Activated gamma-delta T cell treated with anti-CD3 and anti-CD28 coated beads, Interleukin-2, amount 50 U/mL, for 16 hours (primary cell): ENCODE results near the gene ENGASE.

Experiments
- DNase-seq: peaks from one replicate; pipeline ENCODE4 v3.0.0-alpha.2; 2020; ENCODE audit warnings: low read depth

Gene ENGASE

GRCh38 chr17:79115487-79115886 is 40.9 kb downstream of the ENGASE start:
- DNase-seq, result no peak

GRCh38 chr17:79116575-79117368 is 42.1 kb downstream of the ENGASE start:
- no peak for DNase-seq

- no peak for DNase-seq
These were observed 43.4 kb downstream of the ENGASE start for GRCh38 chr17:79117905-79118487.

DNA sequence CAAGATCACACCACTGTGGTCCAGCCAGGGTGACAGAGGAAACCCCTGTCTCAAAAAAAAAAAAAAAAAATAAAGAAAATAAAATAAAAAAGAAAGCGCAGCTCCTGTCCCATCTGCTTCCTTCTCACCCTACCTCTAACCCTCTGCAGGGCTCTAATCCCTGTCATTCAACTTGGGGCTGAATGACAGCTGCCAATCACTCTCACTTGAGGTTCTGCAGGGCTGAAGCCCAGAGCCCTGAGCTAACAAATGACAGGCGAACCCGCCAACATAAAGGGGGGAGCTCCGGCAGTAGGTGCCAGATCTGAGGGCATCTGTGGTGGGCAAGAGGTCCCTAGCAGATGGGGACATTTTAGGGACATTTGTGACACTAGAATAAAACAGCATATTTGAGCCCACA is 44.3 kb downstream of the ENGASE start:
- no peak for DNase-seq

DNA sequence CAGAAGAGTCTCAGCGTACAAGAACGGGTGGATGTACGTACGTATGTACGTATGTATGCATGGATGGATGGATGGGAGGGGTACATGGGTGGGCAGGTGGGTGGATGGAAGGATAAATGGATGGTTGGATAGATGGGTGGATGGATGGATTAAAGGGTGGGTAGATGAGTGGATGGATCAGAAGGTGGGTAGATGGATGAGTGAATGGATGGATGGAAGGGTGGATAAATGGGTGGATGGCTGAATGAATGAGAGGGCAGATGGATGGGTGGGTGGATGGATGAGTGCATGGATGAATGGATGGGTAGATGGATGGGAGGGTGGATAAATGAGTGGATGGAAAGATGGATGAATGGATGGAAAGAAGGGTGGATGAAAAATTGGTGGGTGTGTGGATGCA is 45.6 kb downstream of the ENGASE start:
- no peak for DNase-seq

DNA sequence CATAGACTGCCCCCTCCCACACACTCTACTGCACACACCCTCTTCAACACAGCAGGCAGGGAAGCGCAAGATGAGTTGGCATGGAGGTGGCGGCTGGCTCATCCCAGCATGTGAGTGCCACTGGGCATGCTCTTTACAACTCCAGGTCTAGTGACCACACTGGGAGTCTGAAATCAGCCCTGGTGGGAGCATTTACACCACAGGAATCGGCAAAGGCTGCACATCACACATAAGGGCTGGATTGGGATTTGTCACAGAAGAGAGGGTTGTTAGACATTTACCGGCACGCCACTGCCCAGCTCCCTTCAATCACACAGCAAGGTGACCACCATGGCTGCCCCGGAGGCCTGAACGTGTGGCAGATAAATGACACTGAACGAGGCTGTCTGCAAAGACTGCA is 49.4 kb downstream of the ENGASE start:
- no peak for DNase-seq

- DNase-seq, result no peak
These were observed 50.0 kb downstream of the ENGASE start for GRCh38 chr17:79124513-79125209.

- no peak for DNase-seq
These were observed 50.9 kb downstream of the ENGASE start for GRCh38 chr17:79125503-79125902.

DNA sequence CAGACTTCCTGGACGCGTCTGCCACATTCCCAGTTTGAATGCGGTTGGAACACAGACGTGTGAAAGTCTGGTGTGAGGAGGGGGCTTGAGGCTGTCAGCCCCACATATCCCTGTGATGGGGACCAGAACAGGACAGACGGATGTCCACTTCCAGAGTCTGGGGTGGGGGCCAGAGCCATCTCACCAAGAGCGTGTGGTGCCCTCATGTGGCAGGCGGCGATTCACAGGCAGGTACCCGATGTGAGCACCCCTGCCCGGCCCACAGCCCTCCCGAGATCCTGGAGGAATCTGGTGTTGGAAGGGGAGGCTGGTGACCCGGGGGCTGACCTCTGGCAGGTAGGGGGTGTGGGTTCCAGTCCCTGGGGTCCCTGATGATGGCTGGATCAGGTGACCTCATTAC is 51.5 kb downstream of the ENGASE start:
- DNase-seq, result no peak

DNA sequence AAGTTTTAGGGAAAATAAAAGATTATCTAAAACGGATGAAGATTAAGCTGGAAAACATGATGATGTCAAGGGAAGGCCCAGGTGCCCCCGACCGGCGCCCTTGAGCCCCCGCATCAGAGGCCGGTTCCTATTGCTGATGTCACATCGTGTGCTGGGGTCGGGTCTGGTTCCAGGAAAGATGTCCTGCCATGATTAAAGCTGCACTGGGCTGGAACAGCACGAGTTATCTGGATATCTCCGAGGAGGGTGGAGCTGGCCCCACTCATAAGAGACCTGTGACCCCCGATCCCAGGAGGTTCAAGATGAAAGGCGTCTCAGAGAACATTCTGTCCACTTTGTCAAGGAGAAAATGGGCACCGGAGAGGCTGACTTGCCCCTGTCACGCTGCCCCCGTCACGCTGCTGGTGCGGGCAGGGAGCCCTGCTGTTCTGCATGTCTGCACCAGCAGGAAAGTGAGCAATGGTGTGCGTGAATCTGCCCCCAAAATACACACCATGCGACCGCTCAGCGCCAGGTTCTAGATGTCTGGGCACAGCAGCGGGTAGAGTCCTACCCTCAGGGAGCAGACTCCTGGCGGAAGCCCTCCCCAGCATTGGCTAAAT is 53.0 kb downstream of the ENGASE start:
- DNase-seq, result no peak

DNA sequence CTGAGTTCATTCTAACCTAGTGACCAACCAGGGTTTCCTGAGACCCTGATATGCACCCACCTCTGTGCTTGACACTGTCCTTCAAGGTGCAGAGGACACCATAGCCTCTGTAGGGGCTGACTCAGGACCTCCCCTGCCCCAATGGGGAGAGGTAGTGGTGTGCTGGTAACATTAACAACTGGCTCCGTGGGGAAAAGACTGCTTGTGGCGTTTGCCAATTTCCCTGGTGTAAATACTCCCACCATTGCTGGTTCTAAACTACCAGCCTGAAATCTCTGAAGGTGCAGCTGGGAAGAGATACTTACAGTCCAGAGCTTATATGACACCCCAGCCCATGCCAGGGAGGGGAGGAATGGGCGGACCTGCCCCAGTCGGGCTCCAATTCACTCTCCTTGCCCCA is 54.9 kb downstream of the ENGASE start:
- no peak for DNase-seq

- DNase-seq, result no peak
These were observed 56.1 kb downstream of the ENGASE start for GRCh38 chr17:79130536-79131273.

DNA sequence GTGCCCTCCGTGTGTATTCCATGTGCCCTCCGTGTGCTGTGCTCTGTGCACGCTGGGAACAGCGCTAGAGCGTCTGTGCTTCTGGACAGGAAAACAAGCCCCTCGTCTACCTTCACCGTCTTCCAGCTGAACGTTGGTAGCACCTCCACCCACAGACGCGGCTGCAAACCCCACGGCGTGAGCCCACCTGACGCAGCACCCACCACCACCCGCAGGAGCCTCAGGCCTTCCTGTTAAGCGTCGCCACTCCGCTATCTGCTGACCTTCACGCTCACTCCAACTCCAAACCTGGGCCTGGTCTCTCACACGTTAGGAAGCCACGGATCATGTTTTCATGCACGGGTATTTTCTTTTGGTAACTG is 56.6 kb downstream of the ENGASE start:
- DNase-seq, result no peak

DNA sequence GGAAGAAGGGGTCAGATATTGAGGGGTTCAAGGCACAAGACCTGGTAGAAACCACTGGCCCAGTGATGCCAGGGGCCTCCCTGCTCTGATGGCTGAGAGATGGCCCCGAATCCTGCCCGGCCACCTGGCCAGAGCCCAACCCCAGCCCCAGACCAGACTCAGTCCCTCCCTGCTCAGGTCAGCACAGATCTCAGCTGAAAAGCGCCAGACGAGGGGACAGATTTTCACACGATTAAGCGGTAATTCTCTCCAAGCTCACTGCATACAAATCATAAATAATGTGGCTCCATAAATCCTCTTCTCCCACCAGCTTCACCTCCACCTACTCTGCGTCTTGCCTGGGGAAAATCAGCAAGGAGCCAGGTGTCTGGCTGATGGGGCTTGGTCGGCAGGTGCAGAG is 57.1 kb downstream of the ENGASE start:
- no peak for DNase-seq

DNA sequence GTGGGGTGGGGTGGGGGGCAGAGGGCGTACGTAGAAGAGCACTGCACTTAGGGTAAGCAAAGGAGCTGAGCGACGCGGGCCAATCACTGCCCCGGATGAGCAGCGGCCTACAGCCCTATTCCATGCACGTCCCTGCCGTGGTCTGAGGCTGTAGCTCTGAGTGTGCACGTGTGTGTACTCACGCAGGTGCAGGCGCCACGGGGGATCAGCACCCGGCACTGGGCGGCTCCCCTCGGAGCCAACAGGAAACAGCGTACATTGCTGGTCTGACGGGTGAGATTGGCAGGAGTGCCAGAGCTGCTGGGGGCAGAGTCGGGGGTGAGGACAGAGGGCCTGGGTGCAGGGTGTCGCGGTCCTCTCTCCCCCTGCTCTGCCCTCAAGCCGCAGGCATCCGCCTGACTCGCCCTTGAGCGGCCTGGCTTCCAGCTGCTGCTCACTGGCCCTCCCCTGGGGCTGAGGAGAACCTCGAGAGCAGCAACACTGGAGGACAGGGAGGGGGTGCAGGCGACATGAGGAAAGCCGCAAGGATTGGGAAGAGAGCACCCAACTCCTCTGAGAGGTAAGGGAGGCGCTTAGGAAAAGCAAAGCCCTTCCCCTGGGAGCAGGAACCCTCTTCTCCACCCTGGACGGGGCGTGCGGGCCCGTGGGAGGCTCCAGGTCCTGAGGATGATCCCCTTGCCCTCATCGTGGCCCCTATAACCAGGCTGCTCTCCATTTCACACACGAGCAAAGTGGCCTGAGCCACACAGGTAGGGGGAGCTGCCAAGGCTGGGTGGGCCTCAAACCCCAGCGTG is 57.8 kb downstream of the ENGASE start:
- DNase-seq, result no peak

GRCh38 chr17:79133214-79133613 is 58.6 kb downstream of the ENGASE start:
- DNase-seq, result no peak

DNA sequence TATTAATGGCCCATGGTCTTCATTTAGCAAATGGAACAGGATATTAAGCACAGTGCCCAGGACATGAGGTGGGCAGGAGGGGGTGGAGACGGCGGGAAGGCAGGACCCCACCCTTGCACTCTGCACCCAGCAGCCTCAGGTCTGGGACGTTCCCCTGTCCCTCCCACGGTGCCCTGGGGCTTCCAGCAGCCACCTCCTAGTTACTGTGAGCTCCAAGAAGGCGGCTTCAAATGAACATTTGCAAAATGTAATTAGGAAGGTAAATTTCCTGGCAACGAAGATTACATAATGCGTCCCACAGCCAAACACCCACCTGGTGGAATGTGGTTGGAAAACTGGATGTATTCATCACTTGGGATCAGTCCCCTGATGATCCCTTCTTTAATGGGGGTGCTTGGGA is 59.4 kb downstream of the ENGASE start:
- DNase-seq, result no peak

GRCh38 chr17:79135011-79135410 is 60.4 kb downstream of the ENGASE start:
- no peak for DNase-seq

- no peak for DNase-seq
These were observed 61.2 kb downstream of the ENGASE start for GRCh38 chr17:79135628-79136405.
